ENCODE results near the gene RNF151. TPM values are rescaled to one million over a fixed set of nuclear protein-coding genes. Genes with fewer than 3 reads are reported as not detected.

The RNF151 gene
- total RNA-seq, 2 donors from 2014 or later, result not detected

GRCh38 chr16:1998360-1998835, 31.7 kb downstream of the RNF151 start:
- Histone ChIP-seq H3K27ac (no peak overlapping the region), H3K36me3 (peaks cover 58% of the 10 kb centered on the region)
- DNase-seq (ENCODE audit: low spot score), result no peak

GRCh38 chr16:1998852-1999801, 32.5 kb downstream of the RNF151 start:
- Histone ChIP-seq H3K4me1 (peaks cover 0 to 8% of the 10 kb centered on the region in 2 donors), H3K27me3 (no peaks in the 10 kb centered on the region), H3K9me3 (no peaks in the 10 kb centered on the region), H3K4me3 (no peak overlapping the region), H3K27ac (no peak overlapping the region), H3K36me3 (peaks cover 58% of the 10 kb centered on the region)
- no peak for DNase-seq (ENCODE audit: low spot score)
- TF ChIP-seq CTCF (IDR thresholded peaks at IDR 0.05), result no peak

More at GRCh38 chr16:1998360-1998835, 31.7 kb downstream of the RNF151 start:
- H3K4me1 ChIP-seq, result peaks cover 0 to under 1% of the 10 kb centered on the region in 2 donors
- no peaks in the 10 kb centered on the region for H3K9me3 ChIP-seq
- no peak for TF ChIP-seq CTCF (IDR thresholded peaks at IDR 0.05)
- H3K4me3 ChIP-seq, result no peak overlapping the region
- no peaks in the 10 kb centered on the region for H3K27me3 ChIP-seq

GRCh38 chr16:1999866-2000514, 33.3 kb downstream of the RNF151 start:
- peaks cover 58% of the 10 kb centered on the region for H3K36me3 ChIP-seq
- no peaks in the 10 kb centered on the region for H3K9me3 ChIP-seq
- TF ChIP-seq CTCF (IDR thresholded peaks at IDR 0.05), result no peak
- H3K27me3 ChIP-seq, result no peaks in the 10 kb centered on the region
- H3K4me1 ChIP-seq, result peaks cover 0 to 17% of the 10 kb centered on the region in 2 donors
- H3K4me3 ChIP-seq, result no peak overlapping the region
- DNase-seq (ENCODE audit: low spot score), result no peak
- H3K27ac ChIP-seq, result no peak overlapping the region

GRCh38 chr16:2001035-2001434, 34.4 kb downstream of the RNF151 start:
- Histone ChIP-seq H3K27ac (no peak overlapping the region), H3K4me1 (peaks cover 0 to 27% of the 10 kb centered on the region in 2 donors), H3K4me3 (no peak overlapping the region), H3K36me3 (peaks cover 58% of the 10 kb centered on the region), H3K27me3 (no peaks in the 10 kb centered on the region), H3K9me3 (no peaks in the 10 kb centered on the region)
- no peak for TF ChIP-seq CTCF (IDR thresholded peaks at IDR 0.05)
- no peak for DNase-seq (ENCODE audit: low spot score)

- no peak for TF ChIP-seq CTCF (IDR thresholded peaks at IDR 0.05)
- DNase-seq (ENCODE audit: low spot score), result no peak
- Histone ChIP-seq H3K4me3 (no peak overlapping the region), H3K27ac (no peak overlapping the region), H3K9me3 (no peaks in the 10 kb centered on the region), H3K27me3 (no peaks in the 10 kb centered on the region), H3K4me1 (peaks cover 0 to 34% of the 10 kb centered on the region in 2 donors), H3K36me3 (peaks cover 58% of the 10 kb centered on the region)
These were observed 35.0 kb downstream of the RNF151 start for GRCh38 chr16:2001456-2002355.

Measured in right atrium auricular region (tissue), 2 donors.